Measurements from ENCODE around the gene PGM5.

The PGM5 gene

GRCh38 chr9:68574150-68574549 is 217.7 kb downstream of the PGM5 start:
- TF ChIP-seq CTCF (IDR thresholded peaks at IDR 0.05), result no peak
- no peak overlapping the region for H3K4me3 ChIP-seq (ENCODE audit: low read depth in 1 of 2, low read length in 1 of 2)
- no peak overlapping the region for H3K27ac ChIP-seq
- no peaks in the 10 kb centered on the region for H3K27me3 ChIP-seq
- H3K36me3 ChIP-seq, result no peaks in the 10 kb centered on the region
- H3K9me3 ChIP-seq, result no peaks in the 10 kb centered on the region
- no peaks in the 10 kb centered on the region for H3K4me1 ChIP-seq (ENCODE audit: control insufficient read depth in 1 of 2, insufficient read depth in 1 of 2, low read depth in 1 of 2, low read length in 1 of 2)

- no peak for TF ChIP-seq CTCF (IDR thresholded peaks at IDR 0.05)
- no peak overlapping the region for H3K4me3 ChIP-seq (ENCODE audit: low read depth in 1 of 2, low read length in 1 of 2)
- no peak overlapping the region for H3K27ac ChIP-seq
- H3K9me3 ChIP-seq, result no peaks in the 10 kb centered on the region
- H3K4me1 ChIP-seq (ENCODE audit: control insufficient read depth in 1 of 2, insufficient read depth in 1 of 2, low read depth in 1 of 2, low read length in 1 of 2), result no peaks in the 10 kb centered on the region
- H3K27me3 ChIP-seq, result no peaks in the 10 kb centered on the region
- no peaks in the 10 kb centered on the region for H3K36me3 ChIP-seq
Observed at GRCh38 chr9:68575817-68576216, 219.4 kb downstream of the PGM5 start.

- TF ChIP-seq CTCF (IDR thresholded peaks at IDR 0.05), result no peak
- Histone ChIP-seq H3K4me3 (ENCODE audit: low read depth in 1 of 2, low read length in 1 of 2) (no peak overlapping the region), H3K4me1 (ENCODE audit: control insufficient read depth in 1 of 2, insufficient read depth in 1 of 2, low read depth in 1 of 2, low read length in 1 of 2) (no peaks in the 10 kb centered on the region), H3K9me3 (no peaks in the 10 kb centered on the region), H3K27ac (no peak overlapping the region), H3K27me3 (no peaks in the 10 kb centered on the region), H3K36me3 (no peaks in the 10 kb centered on the region)
Observed at GRCh38 chr9:68577774-68578591, 221.6 kb downstream of the PGM5 start.
